GM18858 (cell line): ENCODE data around the gene LIMCH1.
"Not testable (repeated sequence)": the region's sequence is repeated elsewhere in the genome, so short reads cannot be mapped to it uniquely, and the experiment has no call there.

ENCODE experiments used
- ATAC-seq: cut with Tn5 transposase; IDR thresholded peaks from one replicate; pipeline ENCODE4 v1.9.1; 2021; ENCODE audit not compliant: unreplicated experiment

The LIMCH1 gene

DNA sequence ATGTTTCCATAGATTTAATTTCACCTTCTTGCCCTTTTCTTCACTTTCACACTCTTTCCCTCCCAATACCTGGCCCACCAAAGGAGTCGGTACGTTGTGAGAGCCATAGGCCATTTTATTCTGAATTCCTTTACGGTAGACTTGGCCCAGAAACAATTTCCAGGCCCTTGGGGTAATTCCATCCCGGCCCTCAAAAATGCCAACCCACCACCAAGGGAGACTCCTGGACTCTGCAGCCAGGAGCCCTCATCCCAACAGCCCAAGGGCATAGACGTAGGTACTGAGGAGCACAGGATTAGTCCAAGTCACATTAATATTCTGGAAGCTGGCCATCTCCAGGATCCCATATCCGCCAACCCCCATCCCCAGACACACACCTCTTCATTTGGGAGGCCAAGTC lies 102.9 kb downstream of the LIMCH1 start:
- no peak for ATAC-seq

DNA sequence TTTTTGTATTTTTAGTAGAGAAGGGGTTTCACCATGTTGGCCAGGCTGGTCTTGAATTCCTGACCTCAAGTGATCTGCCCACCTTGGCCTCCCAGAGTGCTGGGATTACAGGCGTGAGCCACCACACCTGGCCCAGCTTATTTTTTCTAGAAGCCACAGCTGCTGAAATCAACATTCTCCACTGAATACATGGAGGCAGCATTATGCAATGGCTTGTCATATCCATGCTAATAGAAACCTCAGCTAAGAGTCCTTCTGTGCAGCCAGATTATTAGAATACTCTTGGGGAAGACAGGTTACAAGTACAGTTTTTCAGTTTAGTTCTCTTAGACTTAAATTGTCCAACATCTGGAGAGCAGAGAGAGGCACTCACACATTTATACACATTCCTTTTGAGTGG lies 104.8 kb downstream of the LIMCH1 start:
- ATAC-seq, result not testable (repeated sequence)

DNA sequence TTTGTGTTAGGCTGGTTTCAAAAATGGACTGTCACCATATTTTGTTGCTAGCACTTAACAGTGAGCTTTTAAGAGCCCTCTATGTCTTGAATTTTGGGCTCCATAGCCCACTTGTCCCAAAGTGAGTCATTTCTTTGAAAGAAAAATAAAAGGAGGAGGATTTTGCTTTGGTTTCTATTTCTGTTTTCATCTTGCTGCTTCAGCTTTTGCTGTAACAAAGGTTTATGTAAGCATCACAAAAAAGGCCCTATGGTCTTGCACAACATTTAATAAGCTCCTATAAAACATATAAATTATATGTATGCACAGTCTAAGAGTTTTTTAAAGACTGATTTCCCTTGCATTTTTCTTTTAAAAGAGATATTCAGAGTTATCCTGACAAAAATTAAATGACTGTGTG lies 105.4 kb downstream of the LIMCH1 start:
- no peak for ATAC-seq

DNA sequence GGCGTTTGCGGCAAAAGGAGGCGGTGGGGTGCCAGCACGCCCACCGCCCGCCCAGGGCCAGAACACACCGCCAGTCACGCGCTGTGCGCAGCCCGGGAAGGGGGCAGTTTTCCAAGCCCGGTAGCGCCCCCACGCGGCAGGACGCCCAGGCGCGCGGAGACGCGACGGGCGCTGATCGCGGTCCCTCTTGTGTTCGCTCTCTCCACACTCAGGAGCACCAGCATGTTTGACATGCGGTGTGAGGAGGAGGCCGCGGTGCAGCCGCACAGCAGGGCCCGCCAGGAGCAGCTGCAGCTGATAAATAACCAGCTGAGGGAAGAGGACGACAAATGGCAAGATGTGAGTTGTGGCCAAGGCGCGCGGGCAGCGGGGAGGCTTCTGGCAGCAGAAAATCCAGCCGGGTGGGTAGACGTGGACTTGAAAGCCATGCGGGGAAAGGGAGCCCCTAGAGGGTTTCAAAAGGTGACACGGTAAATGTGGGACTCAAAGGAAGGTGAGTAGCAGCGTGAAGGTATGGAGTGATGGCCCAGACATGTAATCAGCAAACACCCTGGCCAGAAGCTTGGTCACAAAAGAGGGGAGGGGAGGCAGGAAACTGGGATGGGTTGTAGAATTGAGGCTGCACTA lies 106.4 kb downstream of the LIMCH1 start:
- ATAC-seq, result no peak

DNA sequence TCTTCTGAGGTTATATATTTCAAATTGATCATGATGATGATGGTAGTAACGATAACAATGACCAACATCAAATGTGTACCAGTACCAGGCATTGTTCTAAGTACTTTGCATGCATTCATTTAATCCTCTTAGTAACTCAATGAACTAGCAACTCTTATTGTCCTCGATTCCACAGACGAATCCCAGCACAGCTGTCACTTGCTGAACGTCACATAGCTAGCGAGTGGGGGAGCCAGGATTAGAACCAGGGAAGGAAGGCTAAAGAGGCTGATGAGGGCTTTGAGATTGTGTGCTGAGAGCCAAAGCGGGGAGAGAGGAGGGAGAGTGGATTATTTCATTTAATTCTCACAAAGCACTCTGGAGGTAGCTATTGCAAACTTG lies 106.9 kb downstream of the LIMCH1 start:
- no peak for ATAC-seq

DNA sequence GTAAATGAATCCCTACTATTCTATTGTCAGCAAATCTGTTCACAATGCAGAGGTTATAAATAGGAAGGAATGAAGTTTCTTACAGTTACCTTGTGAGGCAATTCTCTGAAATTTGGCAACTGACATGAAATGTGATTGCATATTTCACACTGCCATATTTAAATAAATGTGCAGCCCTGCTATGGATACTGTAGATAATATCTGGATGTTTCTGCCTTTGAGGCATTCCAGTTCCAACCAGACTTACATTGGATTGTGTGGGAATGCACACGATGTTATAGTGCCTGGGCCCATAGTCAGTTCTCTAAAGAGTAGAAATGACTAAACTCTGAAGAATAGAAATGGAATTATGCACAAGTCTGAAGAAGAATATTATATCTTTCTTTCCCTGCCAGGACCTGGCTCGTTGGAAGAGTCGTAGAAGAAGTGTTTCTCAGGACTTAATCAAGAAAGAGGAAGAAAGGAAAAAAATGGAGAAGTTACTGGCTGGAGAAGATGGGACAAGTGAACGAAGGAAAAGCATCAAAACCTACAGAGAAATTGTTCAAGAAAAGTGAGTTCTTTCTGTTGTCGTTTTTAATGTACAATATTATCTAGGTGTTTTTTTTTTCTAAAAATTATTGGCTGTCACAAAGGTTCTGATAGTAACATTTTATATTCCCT lies 107.9 kb downstream of the LIMCH1 start:
- ATAC-seq, result no peak

DNA sequence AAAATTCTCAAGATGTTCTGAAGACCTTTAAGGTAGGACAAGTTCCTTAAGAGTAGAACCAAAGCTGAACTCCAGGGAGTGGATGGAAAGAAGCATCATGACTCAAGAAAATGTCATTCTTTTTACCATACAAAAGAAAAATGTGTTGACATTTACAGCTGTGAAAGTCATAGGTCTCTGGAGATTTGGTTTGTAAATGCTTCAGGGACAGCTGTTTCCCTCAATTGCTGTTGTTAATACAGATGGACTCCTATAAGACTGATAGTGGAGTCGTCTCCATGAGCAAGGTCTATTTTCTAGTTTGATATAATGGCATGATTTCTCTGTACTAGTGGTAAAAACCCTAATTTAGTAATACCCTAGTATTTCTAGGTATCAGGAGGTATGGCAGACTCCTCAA lies 108.9 kb downstream of the LIMCH1 start:
- ATAC-seq, result no peak

DNA sequence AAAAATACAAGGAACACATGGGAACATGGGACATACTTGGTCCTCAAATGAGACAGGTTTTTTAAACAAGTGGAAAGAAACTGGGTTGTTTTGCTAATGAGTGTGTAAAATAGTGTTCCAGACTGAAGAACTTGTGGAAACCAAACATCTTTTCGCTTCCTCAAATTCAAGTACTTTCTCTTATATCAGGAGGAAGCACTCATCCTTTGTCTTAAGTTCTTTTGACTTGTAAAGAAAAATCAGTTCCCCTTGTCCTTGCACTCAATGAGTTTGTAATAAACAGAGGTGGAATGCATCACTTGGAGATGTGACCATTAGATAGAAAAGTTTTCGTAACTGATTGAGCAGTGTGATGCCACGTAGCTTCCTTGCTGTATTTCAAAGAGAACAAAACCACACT lies 109.4 kb downstream of the LIMCH1 start:
- no peak for ATAC-seq

DNA sequence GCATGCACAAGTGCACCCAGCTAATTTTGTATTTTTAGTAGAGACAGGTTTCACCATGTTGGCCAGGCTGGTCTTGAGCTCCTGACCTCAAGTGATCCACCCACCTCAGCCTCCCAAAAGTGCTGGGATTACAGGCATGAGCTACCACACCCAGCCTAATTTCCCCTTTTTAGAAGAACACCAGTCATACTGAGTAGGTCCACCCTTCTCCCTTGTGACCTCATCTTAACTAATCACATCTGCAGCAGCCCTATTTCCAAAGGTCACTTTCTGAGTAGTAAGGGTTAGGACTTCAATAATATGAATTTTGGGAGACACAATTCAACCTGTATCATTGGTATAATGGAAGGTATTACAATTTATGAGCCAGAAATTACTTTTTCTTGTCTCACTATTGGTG lies 113.2 kb downstream of the LIMCH1 start:
- ATAC-seq, result not testable (repeated sequence)

DNA sequence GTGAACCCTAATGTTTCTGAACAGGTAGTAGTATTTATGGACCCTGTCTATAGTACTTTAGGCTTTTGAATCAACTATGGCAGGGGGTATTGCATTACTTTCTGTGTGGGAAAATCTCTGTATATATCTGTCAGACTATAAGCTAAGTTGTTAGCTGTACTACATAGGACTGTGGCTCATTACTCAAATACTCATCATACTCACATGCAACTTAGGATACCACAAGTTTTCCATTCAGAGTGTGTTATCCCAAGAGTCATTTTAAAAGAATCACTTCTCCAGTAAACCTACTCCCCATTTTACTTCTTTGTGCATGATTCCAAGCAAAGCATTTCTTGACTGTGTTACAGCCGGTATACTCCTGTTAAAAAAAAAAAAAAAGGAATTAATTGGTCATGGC lies 115.0 kb downstream of the LIMCH1 start:
- ATAC-seq, result no peak

DNA sequence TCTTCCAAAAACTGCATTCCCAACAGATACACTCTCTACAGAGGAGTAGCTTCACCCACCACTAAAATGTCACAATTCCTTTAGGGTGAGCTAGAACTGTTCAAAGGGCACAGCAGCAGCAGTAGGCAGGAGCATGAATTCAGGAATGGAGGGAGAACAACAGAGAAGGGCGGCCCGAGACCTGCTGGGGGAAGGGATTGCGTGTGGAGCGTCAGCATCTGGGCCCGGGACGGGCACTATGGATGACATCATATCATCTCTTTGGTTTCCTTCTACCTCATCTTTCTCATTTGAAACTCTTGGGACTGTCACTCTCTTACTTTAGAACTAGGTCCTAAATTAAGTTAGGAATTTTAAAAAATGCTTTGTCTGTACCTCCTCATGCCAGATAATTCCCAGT lies 115.6 kb downstream of the LIMCH1 start:
- no peak for ATAC-seq

DNA sequence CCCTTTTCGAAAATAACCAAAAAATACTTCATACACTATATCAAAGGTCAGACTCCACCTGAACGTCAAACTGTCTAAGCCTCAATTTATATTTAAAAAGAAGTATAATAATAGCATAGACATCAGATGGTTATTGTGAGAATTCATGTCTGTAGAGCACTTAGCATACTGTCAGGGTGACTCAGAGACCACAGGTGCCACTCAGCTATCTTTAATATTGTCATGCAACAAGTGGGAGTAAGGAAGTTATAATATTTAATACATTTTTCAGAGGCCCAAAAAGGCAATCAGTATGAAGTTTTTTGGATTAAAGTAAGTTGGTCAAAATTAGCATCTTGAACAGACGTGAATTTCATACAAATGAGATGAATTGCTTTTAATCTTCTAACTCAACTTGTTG lies 117.2 kb downstream of the LIMCH1 start:
- no peak for ATAC-seq

DNA sequence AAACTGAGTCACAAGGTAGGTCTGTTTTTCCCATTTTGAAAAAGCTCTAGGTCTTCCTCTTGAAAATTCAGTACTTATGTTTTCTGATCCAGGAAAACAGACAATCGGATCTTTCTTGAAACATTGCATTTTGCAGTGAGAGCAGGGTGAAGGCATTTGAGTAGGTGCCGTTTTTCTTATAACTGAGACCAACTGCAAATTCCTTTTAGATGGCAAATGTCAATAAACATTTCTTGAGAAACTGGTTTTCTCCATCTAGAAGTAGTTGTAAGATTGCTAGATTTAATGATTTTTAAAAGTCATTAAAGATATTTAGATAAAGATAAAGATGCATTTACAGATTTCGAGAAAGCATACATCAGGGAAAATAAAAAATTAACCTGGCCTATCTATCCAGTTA lies 118.1 kb downstream of the LIMCH1 start:
- ATAC-seq, result no peak

DNA sequence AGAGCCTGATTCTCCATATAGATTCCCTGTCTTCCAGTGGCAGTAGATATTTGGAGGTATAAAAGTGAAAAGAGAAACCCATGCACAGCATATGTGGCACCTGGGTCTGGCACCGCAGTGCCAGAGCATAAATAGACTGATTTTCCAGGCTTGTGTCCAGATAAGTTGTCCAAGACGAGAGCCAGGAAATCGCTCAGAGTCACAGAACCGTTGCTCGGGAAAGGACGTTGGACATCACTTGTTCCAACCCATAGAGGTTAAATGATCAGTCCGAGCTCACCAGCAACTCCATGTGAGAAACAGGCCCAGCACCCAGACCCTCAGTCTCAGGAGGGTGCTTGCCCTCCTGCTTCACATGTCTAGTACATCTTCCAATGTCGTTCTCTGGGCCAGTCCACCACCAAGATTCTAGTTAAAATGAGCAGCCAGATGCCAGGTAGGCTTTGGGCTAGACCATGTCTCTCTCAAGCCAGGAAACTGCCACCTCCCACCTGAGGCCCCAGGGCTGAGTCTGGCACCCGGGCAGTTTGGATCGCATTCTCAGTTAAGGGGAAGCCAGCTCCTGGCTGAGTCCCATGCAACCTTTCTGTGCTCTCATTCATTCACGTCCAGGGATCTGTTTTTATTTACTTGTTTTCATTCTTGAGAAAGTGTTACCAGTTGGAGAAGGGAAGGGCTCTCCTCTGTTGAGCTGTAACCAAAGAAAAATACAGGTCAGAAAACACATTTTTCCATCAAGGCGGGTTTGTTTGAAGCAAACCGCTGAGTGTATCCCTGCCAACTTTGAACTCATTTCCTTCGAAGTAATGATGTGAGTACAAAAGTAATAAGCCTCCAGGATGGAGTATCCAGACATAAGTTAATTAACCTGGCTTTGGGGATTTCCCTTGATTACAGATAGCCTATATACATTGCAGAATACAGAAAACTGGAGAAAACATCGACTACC lies 118.9 kb downstream of the LIMCH1 start:
- ATAC-seq, result no peak

DNA sequence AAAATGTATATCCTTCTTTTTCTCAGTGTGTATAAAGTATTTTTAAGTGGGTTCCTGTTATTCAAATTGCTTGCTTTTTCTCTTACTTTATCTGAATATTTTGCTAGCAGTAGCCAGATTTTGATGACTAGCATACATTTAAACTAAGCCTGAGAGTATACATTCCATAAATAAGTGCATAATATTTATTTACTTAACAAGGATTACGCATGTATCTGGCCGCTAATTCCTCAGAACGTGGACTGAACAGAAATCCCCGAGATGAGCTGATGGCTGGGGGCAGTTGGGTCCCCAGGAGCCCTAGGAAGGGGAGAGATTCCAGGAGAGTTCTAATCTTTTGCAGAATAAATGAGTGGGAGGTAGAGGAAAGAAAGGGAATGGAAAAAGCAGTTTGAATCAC lies 119.6 kb downstream of the LIMCH1 start:
- no peak for ATAC-seq

DNA sequence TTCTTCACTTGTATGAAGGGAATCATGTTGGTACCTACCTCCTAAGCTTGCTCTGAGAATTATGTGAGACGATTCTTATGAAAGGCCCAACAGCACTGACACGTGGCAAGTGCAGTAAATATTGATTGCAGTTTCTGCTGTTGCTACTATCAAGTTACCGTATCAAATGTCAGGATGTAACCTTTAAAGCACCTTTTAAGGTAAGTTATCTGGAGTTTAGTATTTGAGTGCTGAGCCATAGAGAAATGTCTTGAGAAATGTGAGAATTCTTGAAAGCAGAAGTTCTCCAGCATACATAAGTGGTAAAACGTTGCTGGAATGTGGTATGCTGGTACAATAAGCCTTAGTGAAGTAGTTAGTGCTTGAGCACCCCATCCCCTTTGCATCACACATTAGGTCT lies 120.2 kb downstream of the LIMCH1 start:
- ATAC-seq, result no peak

DNA sequence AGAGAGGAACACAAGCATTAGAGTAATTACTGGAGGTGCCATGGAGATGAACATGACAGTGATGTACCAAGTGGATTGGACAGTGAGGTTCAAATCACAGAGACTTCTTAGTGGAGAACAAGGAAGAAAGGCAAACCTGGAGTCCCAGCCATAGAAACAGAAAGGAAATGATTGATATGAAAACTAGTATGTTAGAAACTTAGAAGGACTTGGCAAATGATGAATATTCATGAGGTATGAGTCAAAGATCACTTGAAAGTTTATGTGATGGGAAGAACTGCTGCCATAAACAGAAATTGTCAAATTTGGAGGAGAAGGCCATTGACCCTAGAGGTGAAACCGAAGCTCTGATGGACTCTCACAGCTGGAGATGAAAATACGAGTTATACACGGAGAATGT lies 122.4 kb downstream of the LIMCH1 start:
- no peak for ATAC-seq

DNA sequence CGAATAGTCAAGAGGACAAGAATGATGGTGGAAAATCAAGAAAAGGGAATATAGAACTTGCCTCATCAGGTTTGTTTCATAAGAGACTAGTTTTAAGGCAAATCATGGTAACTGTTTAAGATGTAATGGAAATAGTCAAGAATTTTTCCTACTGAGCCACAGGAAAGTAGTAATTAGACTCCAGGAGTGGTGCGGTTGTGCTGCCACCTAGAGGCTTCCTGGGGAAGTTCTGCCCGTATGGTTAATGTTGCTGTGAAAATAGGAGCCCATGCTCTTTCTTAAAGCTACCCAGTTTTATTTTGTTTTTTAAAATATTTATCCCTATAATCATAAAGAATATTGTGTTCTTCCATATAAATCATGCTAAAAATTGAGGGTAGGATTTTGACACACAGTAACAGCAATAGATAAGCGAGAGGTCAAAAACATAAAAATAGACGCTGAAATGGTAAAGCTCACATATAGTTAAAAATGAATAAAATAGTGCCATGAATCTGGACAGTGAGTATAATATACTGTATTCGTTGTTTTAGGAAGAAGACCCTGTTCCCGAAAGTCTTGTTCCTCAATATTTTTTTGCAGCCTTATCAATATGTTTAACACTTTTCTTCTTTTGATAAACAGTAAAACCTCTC lies 123.6 kb downstream of the LIMCH1 start:
- ATAC-seq, result peak; percentile 58

DNA sequence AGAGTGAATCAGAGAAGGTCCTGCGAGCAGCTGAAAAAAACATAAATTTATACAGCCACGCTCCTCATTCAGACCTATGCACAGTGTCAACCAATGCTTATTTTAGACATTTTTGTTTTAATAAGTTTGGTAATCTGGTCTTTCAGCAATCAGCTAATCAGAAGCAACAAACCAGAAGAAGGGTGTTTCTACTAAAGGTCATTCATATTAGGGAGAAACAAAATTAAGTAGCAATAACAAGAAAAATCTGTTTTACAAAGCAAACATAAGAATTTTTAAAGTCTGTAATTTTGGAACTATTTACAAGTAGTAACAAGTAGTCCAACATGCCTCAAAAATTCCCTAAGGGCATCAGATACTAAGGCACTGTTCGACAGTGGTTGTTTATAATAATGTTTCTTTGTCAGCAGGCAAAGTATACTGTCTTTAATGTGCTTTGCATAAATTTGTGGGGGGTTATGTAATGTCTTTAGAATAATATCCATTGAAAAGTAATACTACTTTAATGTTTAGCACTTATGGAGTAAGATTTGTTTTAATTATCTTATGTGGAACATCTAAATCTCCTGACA lies 127.8 kb downstream of the LIMCH1 start:
- ATAC-seq, result no peak

DNA sequence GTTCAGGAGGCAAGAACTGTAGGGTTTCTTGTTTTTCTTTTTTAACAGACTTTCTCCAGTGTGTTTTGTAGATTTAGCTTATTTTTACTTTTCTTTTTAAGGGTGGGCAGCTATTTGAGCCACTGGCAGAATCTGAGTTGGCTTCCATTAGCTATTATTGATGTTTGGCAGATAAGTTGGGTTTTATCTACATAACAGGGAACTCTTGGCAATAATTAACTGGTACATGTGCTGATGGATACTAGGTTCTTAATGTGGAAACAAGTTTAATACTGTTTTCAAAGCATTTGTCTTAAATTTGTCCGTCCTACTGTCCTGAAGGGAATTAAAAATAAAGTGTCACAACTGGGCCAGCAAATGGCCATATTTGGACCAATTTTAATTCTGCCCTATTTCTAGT lies 130.1 kb downstream of the LIMCH1 start:
- ATAC-seq, result no peak

DNA sequence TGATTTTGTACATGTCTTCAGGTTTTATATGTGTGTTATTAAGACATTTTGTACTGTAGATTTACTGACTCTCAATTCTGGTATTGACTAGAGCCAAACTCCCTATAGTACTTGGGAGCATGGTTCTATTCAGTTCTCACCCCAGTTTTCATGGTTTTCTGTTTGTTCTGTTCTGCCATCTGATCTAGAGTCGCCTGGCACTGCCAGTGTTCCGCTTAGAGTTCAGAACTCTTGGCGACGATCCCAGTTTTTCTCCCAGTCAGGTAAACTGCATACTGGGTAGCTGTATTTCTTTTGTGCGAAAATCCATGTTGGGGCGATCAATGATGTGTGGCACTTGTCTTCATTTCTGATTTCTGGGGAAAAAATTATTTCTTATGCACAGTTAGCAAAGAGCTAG lies 132.6 kb downstream of the LIMCH1 start:
- ATAC-seq, result no peak
